GM19467 (cell line): Measurements from ENCODE around the gene ZNF615.
"Not testable (repeated sequence)": the region's sequence is repeated elsewhere in the genome, so short reads cannot be mapped to it uniquely, and the experiment has no call there.

Experiments
- ATAC-seq: cut with Tn5 transposase; IDR thresholded peaks from one replicate; pipeline ENCODE4 v1.9.1; 2021; ENCODE audit warnings: mild to moderate bottlenecking, moderate library complexity; ENCODE audit not compliant: unreplicated experiment

The ZNF615 gene

DNA sequence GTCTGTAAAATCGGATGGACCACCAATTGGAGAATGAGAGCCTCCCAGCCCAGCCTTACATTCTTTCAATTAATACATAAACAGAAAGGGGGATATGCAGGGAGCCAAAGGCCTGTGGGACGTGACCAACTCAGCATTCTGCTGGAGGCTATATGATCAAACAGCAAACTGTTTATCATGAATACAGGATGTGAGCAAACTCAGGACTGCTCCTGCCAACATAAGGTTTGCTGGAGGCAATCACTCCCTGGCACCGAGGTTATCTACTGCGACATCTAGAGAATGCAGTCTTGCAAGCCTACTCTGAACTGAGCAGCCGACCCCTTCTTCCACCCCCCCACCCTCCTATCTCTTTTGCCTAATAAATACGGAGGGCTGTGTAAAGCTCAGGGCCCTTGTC, 27.1 kb downstream of the ZNF615 start:
- ATAC-seq, result not testable (repeated sequence)

DNA sequence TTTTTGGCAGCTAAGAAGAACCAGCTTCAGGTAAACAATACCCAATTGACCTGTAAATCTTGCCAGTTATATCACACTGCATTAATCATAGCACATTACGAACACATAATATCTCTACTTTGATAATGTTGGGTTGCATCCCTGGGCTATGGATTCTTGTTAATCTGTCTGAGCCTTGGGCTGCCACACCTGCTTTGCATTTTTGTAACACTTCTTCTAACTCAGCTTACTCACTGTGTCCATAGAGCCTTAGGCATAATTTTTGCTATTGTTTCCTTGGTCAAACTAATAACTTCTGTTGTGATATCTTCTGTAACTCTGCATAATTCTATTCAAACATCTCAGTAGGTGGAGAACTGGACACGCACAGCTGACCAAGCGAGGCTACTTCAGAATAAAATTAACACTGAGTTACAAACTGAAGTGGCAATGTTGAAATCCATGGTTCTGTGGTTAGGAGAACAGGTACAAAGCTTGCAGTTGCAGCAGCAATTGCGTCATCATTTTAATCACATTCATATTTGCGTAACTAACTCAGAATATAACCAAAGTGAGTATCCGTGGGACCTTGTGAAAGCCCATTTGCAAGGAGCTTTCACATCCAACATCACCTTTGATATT, 27.8 kb downstream of the ZNF615 start:
- ATAC-seq, result no peak

DNA sequence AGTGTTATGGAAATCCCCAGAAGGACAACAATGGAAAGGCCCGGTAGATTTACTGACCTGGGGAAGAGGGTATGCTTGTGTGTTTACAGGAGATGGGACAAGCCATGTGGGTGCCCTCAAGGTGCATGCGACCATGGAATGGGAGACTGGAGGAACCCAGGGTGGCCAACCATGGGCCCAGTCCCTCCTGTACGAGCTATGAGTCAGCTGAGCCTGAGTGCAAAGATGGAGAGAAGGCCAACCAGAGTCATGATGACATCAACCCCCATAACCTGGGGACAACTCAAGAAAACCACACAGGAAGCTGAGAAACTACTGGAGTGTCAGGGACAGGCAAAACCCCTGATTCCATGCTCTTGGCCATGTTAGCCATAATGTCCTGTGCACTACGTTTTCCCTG, 29.1 kb downstream of the ZNF615 start:
- no peak for ATAC-seq

DNA sequence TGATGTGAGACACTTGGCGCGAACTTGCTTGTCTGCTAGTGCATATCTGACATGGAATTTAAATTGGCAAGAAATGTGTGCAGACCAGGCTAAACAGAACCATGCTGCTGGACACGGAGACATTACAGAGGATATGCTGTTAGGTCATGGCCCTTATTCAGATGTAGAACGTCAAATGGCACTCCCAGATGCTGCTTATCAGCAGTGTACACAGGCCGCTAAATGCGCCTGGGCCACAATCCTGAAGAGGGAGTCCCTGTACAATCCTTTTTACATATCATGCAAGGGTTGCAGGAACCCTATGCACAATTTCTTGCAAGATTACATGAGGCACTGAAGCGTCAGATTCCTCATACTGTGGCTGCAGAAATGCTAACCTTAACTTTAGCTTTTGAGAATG, 30.7 kb downstream of the ZNF615 start:
- ATAC-seq, result no peak

DNA sequence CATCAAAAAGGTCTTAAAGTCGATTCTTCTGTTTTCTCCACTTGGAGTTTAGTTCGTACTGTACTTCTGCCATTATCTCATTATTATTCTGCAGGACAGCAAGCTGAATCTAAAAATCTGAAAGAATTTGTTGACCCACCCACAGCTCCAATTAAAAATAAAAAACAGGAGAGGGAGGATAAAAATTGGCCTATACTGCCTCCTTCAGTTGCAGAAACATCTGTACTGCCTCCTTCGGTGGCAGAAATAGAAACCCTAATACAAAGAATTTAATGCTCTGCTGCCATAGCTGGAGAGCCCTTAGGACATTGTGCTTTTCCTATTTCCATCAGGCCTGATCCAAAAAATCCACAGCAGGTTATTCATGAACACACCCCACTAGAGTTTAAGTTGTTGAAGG, 31.2 kb downstream of the ZNF615 start:
- ATAC-seq, result no peak

DNA sequence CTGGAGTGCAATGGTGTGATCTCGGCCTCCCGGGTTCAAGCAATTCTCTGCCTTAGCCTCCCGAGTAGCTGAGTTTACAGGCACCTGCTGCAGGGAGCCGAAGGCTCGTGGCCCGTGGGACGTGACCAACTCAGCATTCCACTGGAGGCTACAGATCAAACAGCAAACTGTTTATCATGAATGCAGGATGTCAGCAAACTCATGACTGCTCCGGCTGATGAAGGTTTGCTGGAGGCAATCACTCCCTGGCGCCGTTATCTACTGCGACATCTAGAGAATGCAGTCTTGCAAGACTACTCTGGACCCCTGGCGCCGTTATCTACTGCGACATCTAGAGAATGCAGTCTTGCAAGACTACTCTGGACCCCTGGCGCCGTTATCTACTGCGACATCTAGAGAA, 32.2 kb downstream of the ZNF615 start:
- ATAC-seq, result not testable (repeated sequence)

DNA sequence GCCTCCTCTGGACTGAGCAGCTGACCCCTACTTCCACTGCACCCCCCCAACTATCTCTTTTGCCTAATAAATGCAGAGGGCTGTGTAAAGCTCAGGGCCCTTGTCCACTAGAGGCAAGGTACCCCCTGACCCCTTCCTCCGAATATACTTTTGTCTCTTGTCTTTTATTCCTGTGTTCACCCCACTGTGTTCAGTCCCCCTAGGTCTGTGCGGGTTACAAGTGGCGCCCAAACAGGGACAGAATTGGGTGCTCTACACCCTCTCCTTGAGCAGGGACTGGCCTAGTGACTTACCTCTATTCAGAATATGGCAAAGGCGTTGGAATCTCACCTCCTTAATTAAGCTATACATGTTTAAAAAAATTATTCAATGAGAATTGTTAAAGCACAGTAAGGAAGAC, 36.4 kb downstream of the ZNF615 start:
- no peak for ATAC-seq

DNA sequence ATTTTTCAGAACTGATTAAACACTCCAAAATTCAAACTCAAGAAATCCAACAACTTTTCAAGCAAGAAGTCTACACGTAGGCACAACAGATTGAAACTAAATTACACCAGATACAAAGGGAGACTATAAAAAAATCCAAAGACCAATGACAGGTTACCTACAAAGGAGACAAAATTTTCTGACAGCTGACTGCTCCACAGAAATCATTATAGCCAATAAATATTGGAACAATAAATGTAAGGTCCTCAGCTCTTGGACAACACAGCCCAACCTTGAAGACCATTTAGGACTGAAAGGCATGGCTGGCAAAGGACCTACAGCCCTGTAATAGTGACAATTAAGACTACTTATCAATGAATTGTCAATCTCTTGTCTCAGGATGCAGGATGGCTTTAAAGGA, 37.3 kb downstream of the ZNF615 start:
- no peak for ATAC-seq

DNA sequence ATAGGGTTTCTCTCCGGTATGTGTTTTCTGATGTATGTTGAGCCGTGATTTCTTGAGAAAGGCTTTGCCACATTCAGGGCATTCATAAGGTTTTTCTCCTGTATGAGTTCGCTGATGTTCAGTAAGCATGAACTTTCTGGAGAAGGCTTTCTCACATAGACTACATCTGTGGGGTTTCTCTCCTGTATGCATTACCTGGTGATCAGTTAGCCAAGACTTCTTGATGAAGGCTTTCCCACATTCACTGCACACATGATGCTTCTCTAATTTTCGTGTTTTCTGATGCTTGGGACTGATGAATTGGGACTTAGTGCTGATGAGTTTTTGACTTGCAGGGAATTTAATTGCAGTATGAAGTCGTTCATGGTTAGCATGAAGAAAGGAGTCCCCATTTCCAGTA, 42.4 kb downstream of the ZNF615 start:
- no peak for ATAC-seq

DNA sequence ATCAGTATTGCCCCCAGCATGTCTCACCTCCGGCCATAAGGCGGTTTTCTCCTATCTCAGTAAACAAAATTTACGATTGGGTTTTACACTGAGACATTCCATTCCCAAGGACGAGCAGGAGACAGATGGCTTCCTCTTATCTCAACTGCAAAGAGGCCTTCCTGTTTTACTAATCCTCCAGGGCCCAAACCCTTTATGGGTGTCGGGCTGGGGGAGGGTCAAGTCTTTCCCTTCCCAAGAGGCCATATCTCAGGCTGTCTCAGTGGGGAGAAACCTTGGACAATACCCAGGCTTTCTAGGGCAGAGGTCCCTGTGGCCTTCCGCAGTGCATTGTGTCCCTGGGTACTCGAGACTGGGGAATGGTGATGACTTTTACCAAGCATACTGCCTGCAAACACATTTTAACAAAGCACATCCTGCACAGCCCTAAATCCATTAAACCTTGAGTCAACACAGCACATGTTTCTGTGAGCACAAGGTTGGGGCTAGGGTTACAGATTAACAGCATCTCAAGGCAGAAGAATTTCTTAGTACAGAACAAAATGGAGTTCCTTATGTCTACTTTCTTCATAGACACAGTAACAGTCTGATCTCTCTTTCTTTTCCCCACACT, 47.3 kb downstream of the ZNF615 start:
- ATAC-seq, result not testable (repeated sequence)

DNA sequence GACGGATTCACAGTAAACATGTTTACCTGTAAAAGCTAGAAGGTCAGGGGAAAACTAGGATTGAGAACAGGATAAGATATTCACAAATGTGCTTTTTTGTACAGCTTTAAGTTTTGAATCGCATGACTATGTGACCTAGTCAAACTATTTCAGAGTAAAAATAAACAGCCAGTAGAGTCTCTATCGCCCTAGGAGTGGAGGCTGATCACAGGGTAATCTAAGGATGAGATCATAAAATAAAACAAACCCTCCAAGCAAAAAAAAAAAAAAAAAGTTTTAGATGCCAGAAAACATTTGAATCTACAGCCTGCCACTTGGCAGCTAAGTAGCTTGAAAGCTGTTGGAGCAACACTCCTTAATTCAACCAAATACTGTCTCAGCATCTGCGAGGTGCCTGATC, 48.2 kb downstream of the ZNF615 start:
- ATAC-seq, result no peak

DNA sequence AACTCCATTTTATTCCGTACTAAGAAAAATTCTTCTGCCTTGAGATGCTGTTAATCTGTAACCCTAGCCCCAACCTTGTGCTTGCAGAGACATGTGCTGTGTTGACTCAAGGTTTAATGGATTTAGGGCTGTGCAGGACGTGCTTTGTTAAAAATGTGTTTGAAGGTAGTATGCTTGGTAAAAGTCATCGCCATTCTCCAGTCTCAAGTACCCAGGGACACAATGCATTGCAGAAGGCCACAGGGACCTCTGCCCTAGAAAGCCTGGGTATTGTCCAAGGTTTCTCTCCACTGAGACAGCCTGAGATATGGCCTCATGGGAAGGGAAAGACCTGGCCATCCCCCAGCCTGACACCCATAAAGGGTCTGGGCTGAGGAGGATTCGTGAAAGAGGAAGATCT, 50.2 kb downstream of the ZNF615 start:
- ATAC-seq, result not testable (repeated sequence)

DNA sequence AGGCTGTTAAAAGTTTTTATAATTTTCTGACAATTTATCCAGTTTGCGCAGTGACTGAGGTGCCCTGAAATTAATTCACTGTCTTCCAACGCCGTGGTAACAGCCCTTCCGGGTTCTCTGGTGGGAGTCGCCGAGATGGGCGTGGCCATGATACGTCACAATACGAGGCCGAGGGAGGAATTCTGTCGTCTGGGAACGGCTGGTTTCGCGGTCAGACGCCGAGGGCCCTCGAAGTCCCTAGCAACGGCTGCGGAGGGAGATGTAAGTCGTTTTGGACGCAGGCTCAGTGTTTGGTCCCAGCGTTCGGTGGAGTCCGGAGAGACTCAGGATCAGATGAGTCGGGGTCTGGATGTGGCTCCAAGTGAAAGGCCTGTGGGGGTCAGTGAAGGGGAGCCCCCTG, 59.0 kb downstream of the ZNF615 start:
- ATAC-seq, result no peak

DNA sequence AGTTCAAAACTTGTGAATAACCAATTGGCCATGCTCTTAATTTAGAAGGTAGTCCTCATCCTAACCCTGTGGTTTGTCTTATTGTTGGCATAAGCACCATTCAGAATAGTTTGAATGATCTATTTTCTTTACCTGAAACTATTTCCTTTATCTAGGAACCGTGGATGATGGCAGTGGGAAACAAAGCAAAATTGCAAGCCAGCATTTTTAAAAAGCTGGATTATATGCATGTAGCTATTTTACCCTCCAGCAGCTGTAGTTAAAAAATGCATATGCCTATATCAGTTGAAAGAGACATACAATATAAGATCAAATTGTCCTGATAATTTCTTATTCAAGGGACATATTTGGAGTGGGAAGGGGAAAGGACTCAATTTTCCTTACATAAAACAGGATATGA, 61.4 kb downstream of the ZNF615 start:
- ATAC-seq, result no peak

DNA sequence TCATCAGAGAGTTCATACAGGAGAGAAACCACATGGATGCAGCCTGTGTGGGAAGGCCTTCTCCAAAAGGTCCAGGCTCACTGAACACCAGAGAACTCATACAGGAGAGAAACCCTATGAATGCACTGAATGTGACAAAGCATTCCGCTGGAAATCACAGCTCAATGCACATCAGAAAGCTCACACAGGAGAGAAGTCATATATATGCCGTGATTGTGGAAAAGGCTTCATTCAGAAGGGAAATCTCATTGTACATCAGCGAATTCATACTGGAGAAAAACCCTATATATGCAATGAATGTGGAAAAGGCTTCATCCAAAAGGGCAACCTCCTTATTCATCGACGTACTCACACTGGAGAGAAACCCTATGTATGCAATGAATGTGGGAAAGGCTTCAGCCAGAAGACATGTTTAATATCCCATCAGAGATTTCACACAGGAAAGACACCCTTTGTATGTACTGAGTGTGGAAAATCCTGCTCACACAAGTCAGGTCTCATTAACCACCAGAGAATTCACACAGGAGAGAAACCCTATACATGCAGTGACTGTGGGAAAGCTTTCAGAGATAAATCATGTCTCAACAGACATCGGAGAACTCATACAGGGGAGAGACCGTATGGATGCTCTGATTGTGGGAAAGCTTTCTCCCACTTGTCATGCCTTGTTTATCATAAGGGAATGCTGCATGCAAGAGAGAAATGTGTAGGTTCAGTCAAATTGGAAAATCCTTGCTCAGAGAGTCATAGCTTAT, 63.0 kb downstream of the ZNF615 start:
- no peak for ATAC-seq
